Measurements from ENCODE around the gene KCNMB4. TPM values are rescaled to one million over a fixed set of nuclear protein-coding genes. Genes with fewer than 3 reads are reported as not detected.

The KCNMB4 gene
- total RNA-seq, 1 experiment from 2014 or later = 3.0 TPM

DNA sequence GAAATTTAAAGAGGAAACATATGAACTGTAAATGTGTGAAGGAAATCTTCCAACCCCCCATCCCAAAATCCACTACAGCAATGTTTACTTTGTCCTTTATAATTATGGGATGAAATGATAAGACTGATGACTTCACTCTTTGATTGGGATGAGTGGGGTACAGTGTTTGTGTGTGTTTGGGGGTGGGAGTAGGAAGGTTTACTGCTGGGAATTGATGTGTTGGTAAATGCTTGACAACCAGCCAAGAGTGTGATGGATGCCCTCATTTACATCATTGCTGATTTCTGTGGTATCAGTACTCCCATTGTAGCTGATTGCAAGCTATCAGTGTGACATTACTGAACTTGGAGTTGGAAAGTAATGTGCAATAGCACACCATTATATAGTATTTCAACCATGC lies 90.9 kb downstream of the KCNMB4 start:
- H3F3A ChIP-seq (ENCODE audit: low read length, unreplicated experiment) = no peaks in the 10 kb centered on the region
- no peak overlapping the region for H3K4me3 ChIP-seq (ENCODE audit: low read length)
- no peaks in the 10 kb centered on the region for H3K9me2 ChIP-seq (replicated peaks; ENCODE audit: low read length)
- H2AFZ ChIP-seq (ENCODE audit: low read length) = no peak overlapping the region
- H3K9ac ChIP-seq (ENCODE audit: low read length) = no peak overlapping the region
- H3K4me2 ChIP-seq (ENCODE audit: low read length) = no peak overlapping the region
- BruUV-seq (replicated peaks) = no TSS peak
- H3K79me2 ChIP-seq (ENCODE audit: low read length) = no peaks in the 10 kb centered on the region
- POLR2A ChIA-PET (ENCODE audit: unreplicated experiment) = no interaction called here
- no peaks in the 10 kb centered on the region for H3K4me1 ChIP-seq (ENCODE audit: insufficient read depth, low read length)
- H4K20me1 ChIP-seq (ENCODE audit: low read length) = no peaks in the 10 kb centered on the region
- TF ChIP-seq EZH2 (IDR thresholded peaks at IDR 0.05; ENCODE audit: low read length, unreplicated experiment) (no peak), EZH2phosphoT487 (IDR thresholded peaks at IDR 0.05; ENCODE audit: borderline replicate concordance, low read length) (no peak)
- TF ChIP-seq, protein P1, sequence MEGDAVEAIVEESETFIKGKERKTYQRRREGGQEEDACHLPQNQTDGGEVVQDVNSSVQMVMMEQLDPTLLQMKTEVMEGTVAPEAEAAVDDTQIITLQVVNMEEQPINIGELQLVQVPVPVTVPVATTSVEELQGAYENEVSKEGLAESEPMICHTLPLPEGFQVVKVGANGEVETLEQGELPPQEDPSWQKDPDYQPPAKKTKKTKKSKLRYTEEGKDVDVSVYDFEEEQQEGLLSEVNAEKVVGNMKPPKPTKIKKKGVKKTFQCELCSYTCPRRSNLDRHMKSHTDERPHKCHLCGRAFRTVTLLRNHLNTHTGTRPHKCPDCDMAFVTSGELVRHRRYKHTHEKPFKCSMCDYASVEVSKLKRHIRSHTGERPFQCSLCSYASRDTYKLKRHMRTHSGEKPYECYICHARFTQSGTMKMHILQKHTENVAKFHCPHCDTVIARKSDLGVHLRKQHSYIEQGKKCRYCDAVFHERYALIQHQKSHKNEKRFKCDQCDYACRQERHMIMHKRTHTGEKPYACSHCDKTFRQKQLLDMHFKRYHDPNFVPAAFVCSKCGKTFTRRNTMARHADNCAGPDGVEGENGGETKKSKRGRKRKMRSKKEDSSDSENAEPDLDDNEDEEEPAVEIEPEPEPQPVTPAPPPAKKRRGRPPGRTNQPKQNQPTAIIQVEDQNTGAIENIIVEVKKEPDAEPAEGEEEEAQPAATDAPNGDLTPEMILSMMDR (conservative IDR thresholded peaks at IDR 0.05; ENCODE audit: low read depth, low read length) = no peak
- no peak for ATAC-seq
- H3K27me3 ChIP-seq (ENCODE audit: low read length) = no peaks in the 10 kb centered on the region
- no peaks in the 10 kb centered on the region for H3K36me3 ChIP-seq (ENCODE audit: low read depth, low read length)
- intact Hi-C loops (cut with micrococcal nuclease) = no loop called here
- H3K27ac ChIP-seq (ENCODE audit: low read length) = no peak overlapping the region
- H3K9me3 ChIP-seq (ENCODE audit: low read length) = no peaks in the 10 kb centered on the region
- CTCF ChIA-PET = no interaction called here
- no peak for DNase-seq

DNA sequence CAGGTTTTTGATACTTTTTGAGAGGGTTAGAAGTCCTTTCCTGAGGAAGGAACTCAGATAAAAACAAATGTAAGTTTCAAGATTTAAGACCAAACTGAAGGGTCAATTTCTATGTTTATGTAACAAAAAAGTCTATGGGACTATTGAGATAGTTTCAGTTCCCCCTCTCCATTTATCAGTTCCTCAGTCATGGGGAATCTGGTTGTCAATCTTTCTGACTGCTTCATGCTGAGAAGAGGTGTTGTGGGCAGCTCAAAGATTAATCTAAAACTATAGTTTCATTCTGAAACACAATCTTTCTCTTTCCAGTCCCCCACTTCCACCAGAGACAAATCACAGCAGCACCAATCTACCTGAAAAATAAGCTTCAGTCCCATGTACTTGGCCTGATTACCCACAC lies 93.7 kb downstream of the KCNMB4 start:
- no peak for ATAC-seq
- Histone ChIP-seq H3K9ac (ENCODE audit: low read length) (no peak overlapping the region), H3K4me1 (ENCODE audit: insufficient read depth, low read length) (no peaks in the 10 kb centered on the region), H3K9me2 (replicated peaks; ENCODE audit: low read length) (no peaks in the 10 kb centered on the region), H3F3A (ENCODE audit: low read length, unreplicated experiment) (no peaks in the 10 kb centered on the region), H3K79me2 (ENCODE audit: low read length) (no peaks in the 10 kb centered on the region), H3K27ac (ENCODE audit: low read length) (no peak overlapping the region), H3K4me2 (ENCODE audit: low read length) (no peak overlapping the region), H2AFZ (ENCODE audit: low read length) (no peak overlapping the region), H4K20me1 (ENCODE audit: low read length) (no peaks in the 10 kb centered on the region), H3K9me3 (ENCODE audit: low read length) (peaks cover 15% of the 10 kb centered on the region), H3K36me3 (ENCODE audit: low read depth, low read length) (no peaks in the 10 kb centered on the region; the same call in 1 of the 2 replicates), H3K4me3 (ENCODE audit: low read length) (no peak overlapping the region), H3K27me3 (ENCODE audit: low read length) (no peaks in the 10 kb centered on the region)
- BruUV-seq (replicated peaks) = no TSS peak
- TF ChIP-seq EZH2 (IDR thresholded peaks at IDR 0.05; ENCODE audit: low read length, unreplicated experiment) = no peak
- no peak for TF ChIP-seq EZH2phosphoT487 (IDR thresholded peaks at IDR 0.05; ENCODE audit: borderline replicate concordance, low read length)
- TF ChIP-seq, protein P1 (conservative IDR thresholded peaks at IDR 0.05; ENCODE audit: low read depth, low read length) = no peak
- CTCF ChIA-PET = no interaction called here
- no peak for DNase-seq
- intact Hi-C loops (cut with micrococcal nuclease) = no loop called here
- POLR2A ChIA-PET (ENCODE audit: unreplicated experiment) = no interaction called here

DNA sequence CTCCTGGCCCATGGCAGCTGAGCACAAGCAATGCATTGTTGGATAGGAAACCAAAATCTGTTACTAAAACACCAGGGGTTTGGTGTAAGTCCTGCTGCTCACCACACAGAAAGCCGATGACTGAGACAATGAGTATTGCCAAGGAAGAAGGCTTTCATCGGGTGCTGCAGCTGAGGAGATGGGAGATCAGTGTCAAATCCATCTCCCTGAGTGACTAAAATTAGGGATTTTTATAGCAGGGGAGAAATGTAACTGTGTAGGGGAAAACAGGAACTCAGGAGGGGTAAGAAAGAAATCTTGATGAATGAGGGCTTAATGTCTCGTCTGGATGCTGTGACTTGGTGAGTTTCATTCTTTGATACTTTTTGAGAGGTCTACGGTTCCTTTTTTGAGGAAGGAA lies 97.9 kb downstream of the KCNMB4 start:
- Histone ChIP-seq H4K20me1 (ENCODE audit: low read length) (no peaks in the 10 kb centered on the region), H3K9me2 (replicated peaks; ENCODE audit: low read length) (no peaks in the 10 kb centered on the region), H3F3A (ENCODE audit: low read length, unreplicated experiment) (no peaks in the 10 kb centered on the region), H3K36me3 (ENCODE audit: low read depth, low read length) (no peaks in the 10 kb centered on the region; the same call in 1 of the 2 replicates), H3K4me2 (ENCODE audit: low read length) (no peak overlapping the region), H2AFZ (ENCODE audit: low read length) (no peak overlapping the region), H3K9me3 (ENCODE audit: low read length) (peaks cover 15% of the 10 kb centered on the region), H3K9ac (ENCODE audit: low read length) (no peak overlapping the region), H3K4me1 (ENCODE audit: insufficient read depth, low read length) (no peaks in the 10 kb centered on the region), H3K27me3 (ENCODE audit: low read length) (no peaks in the 10 kb centered on the region), H3K79me2 (ENCODE audit: low read length) (no peaks in the 10 kb centered on the region), H3K4me3 (ENCODE audit: low read length) (no peak overlapping the region), H3K27ac (ENCODE audit: low read length) (no peak overlapping the region)
- POLR2A ChIA-PET (ENCODE audit: unreplicated experiment) = no interaction called here
- no TSS peak for BruUV-seq (replicated peaks)
- intact Hi-C loops (cut with micrococcal nuclease) = no loop called here
- CTCF ChIA-PET = no interaction called here
- TF ChIP-seq EZH2phosphoT487 (IDR thresholded peaks at IDR 0.05; ENCODE audit: borderline replicate concordance, low read length) (no peak), EZH2 (IDR thresholded peaks at IDR 0.05; ENCODE audit: low read length, unreplicated experiment) (no peak)
- TF ChIP-seq, protein P1 (conservative IDR thresholded peaks at IDR 0.05; ENCODE audit: low read depth, low read length) = no peak
- no peak for ATAC-seq
- no peak for DNase-seq

All from PC-3 (cell line).